GM12878 (cell line): ENCODE measurements around the gene HS3ST5. TPM values are rescaled to one million over a fixed set of nuclear protein-coding genes. Genes with fewer than 3 reads are reported as not detected.

Experiments
- ATAC-seq: fragments of 200-7000 bp; cut with Tn5 transposase; 3 replicates; pipeline ENCODE4 v1.9.1; 2020; ENCODE audit warnings: mild to moderate bottlenecking, moderate library complexity
- BruUV-seq: library from RNA; stranded (reverse); fragments of 400-500 nt; replicated peaks from 2 replicates; lab custom pipeline; 2021; lab: Mats Ljungman, UMichigan
- CTCF ChIA-PET: fragments of 300-600 bp; sonication (Branson Sonifier 250); formaldehyde crosslinking; extraction: SDS; loops from one replicate; lab custom pipeline; 2021; ENCODE audit warnings: inconsistent platforms; lab: Yijun Ruan, JAX
- POLR2A ChIA-PET: fragments of 350-600 bp; formaldehyde crosslinking; extraction: SDS; loops from one replicate; lab custom pipeline; 2021; ENCODE audit warnings: inconsistent platforms; lab: Charles Lee
- RAD21 ChIA-PET: fragments of 300-600 bp; sonication (Branson Sonifier 250); formaldehyde crosslinking; loops from one replicate; lab custom pipeline; 2023; ENCODE audit warnings: antibody characterized with exemption; ENCODE audit not compliant: unreplicated experiment; lab: Charles Lee
- SMC1A ChIA-PET: fragments of 300-600 bp; sonication (Branson Sonifier 250); formaldehyde crosslinking; loops from one replicate; lab custom pipeline; 2023; ENCODE audit not compliant: unreplicated experiment, uncharacterized antibody; lab: Charles Lee
- DNase-seq: peaks from one replicate; pipeline ENCODE4 v3.0.0-alpha.2; 2011; ENCODE audit warnings: low read depth, low spot score
- FAIRE-seq: peaks from 3 replicates; lab custom pipeline; 2011; peaks lifted over from hg19 to GRCh38; lab: Jason Lieb, UNC
- H2AFZ ChIP-seq: 2 replicates; pipeline ENCODE4 v1.6.0; 2011; ENCODE audit warnings: low read depth, low read length, control low read depth; ENCODE audit not compliant: control insufficient read depth
- H3K27ac ChIP-seq: 2 replicates; pipeline ENCODE4 v1.5.1; 2011; ENCODE audit warnings: control low read depth; ENCODE audit not compliant: control insufficient read depth, insufficient read depth
- H3K27me3 ChIP-seq, 2 experiments: replicated peaks in 1 of 2; 2 replicates each; pipeline versions ENCODE4 v1.6.0 to v1.6.1; 2011; ENCODE audit warnings: low read length in 1 of 2; ENCODE audit not compliant: control insufficient read depth in 2 of 2, insufficient read depth in 2 of 2
- H3K36me3 ChIP-seq, 2 experiments: 2 replicates each; pipeline ENCODE4 v1.5.1; 2011; ENCODE audit warnings: low read length in 1 of 2; ENCODE audit not compliant: control insufficient read depth in 2 of 2, insufficient read depth in 2 of 2
- H3K4me1 ChIP-seq: 2 replicates; pipeline ENCODE4 v1.6.1; 2011; ENCODE audit warnings: mild to moderate bottlenecking, low read length, moderate library complexity, mixed read lengths; ENCODE audit not compliant: control insufficient read depth, insufficient read depth
- H3K4me2 ChIP-seq: 2 replicates; pipeline ENCODE4 v1.6.0; 2011; ENCODE audit warnings: control low read depth; ENCODE audit not compliant: control insufficient read depth, insufficient read depth
- H3K4me3 ChIP-seq: fragments of 200-600 bp; sonication (generic); 2 replicates; pipeline ENCODE4 v1.5.1; 2016
- H3K79me2 ChIP-seq: 2 replicates; pipeline ENCODE4 v1.6.0; 2011; ENCODE audit warnings: low read length; ENCODE audit not compliant: control insufficient read depth, insufficient read depth
- H3K9ac ChIP-seq: 2 replicates; pipeline ENCODE4 v1.8.0; 2011; ENCODE audit warnings: low read length, control low read depth, mixed read lengths; ENCODE audit not compliant: control insufficient read depth, insufficient read depth
- H3K9me3 ChIP-seq: replicated peaks from 3 replicates; pipeline ENCODE4 v1.5.1; 2011; ENCODE audit warnings: mild to moderate bottlenecking, low read length; ENCODE audit not compliant: control insufficient read depth, insufficient read depth
- H4K20me1 ChIP-seq: 2 replicates; pipeline ENCODE4 v1.6.0; 2011; ENCODE audit not compliant: control insufficient read depth, insufficient read depth
- NBN ChIP-seq: fragments of 450-650 bp; IDR thresholded peaks from 2 replicates; pipeline ENCODE4 v1.6.1; 2016
- NFXL1 ChIP-seq: fragments of 450-650 bp; IDR thresholded peaks from 2 replicates; pipeline ENCODE4 v1.6.1; 2017; ENCODE audit warnings: antibody characterized with exemption, mild to moderate bottlenecking, borderline replicate concordance
- RUNX3 ChIP-seq: IDR thresholded peaks from 2 replicates; pipeline ENCODE4 v1.6.1; 2012; ENCODE audit warnings: low read length, inconsistent platforms
- TCF7 ChIP-seq: IDR thresholded peaks from 2 replicates; pipeline ENCODE4 v1.6.1; 2014; ENCODE audit warnings: antibody characterized with exemption, borderline replicate concordance
- WGBS: methylation state at CpG from one replicate; pipeline ENCODE4 v1.1.6; 2016; ENCODE audit warnings: low lambda C conversion rate; ENCODE audit not compliant: insufficient replicate concordance, insufficient coverage; ENCODE audit errors: missing lambda C conversion rate; 5-methylcytosine and 5-hydroxymethylcytosine counted together
- in situ Hi-C: fragments of 300-500 bp; cut with MboI; formaldehyde crosslinking; loops from 9 replicates; pipeline ENCODE4 v1.14.3; 2018; ENCODE audit warnings: mixed read lengths
- intact Hi-C: fragments of 100-400 bp; cut with micrococcal nuclease; formaldehyde crosslinking; loops from one replicate; pipeline ENCODE4 v1.14.2; 2022; ENCODE audit not compliant: unreplicated experiment
- polyA plus RNA-seq, 11 experiments: library from polyadenylated mRNA; depleted of rRNA in 4 of 11; unstranded in 6 of 11; stranded (reverse) in 5 of 11; fragments of >200 nt; fragmentation: Nextera tagmentation in 4 of 11; fragmentation: Illumina TruSeq in 1 of 11; extraction: Ambion mirVana in 4 of 11; extraction: Trizol in 1 of 11; gene quantifications; 1 replicate in 1 of 11; 2 replicates in 10 of 11; pipeline versions ENCODE4 v1.2.1 to v1.2.3, GENCODE V29; 2011 to 2016; ENCODE audit warnings: inconsistent platforms in 2 of 11, missing spikeins in 2 of 11, low read depth in 1 of 11
- small RNA-seq: library from RNA; depleted of rRNA; stranded (forward); fragments of <200 nt; gene quantifications from one replicate; pipeline ENCODE3, GENCODE V24; 2014
- total RNA-seq, 4 experiments: library from RNA; depleted of rRNA in 3 of 4; stranded (reverse); fragments of >200 nt in 3 of 4; fragmentation: Illumina TruSeq in 1 of 4; extraction: Trizol in 1 of 4; gene quantifications; 2 replicates each; pipeline versions ENCODE4 v1.2.1 to v1.2.3, GENCODE V29; 2013 to 2021

HS3ST5 gene
- total and polyA plus RNA-seq, 10 of the 15 experiments (the other 5 are each of a cell fraction or from before 2014, with no cell fraction given): 0.04 TPM; not detected in 9

DNA sequence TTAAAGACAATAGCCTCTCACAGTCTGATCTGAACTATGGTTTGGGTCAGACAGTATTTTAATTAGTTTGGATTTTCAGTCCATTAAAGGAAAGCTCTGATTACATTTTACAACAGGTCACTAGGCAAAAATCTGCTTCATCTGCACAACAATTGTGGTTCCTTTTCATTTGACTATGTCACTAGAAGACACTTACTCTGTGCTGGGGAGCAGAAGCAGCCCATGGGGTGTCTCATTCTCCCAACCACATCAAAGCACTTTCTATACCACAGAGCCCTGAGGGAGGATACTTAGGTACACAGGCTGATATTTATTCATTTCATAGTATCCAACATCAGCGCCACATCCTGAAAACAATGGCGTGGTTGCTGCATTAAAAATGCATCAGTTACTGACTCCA, 335.3 kb downstream of the HS3ST5 start:
- DNase-seq (peak; percentile 17), ATAC-seq (peak; percentile 67), FAIRE-seq (no peak)
- H3K27ac ChIP-seq: no peak overlapping the region
- no peaks in the 10 kb centered on the region for H3K4me1 ChIP-seq
- 3% methylated on average over 2 of the region's 2 CpGs for WGBS
- POLR2A ChIA-PET: no interaction called here
- no peaks in the 10 kb centered on the region for H3K36me3 ChIP-seq
- intact Hi-C loops: no loop called here
- no peak for TF ChIP-seq NBN
- TF ChIP-seq RUNX3: peak; percentile 84
- peak; percentile 89 for TF ChIP-seq TCF7
- no peak for TF ChIP-seq NFXL1
- RAD21 ChIA-PET: no interaction called here
- no peak overlapping the region for H2AFZ ChIP-seq
- CTCF ChIA-PET: interaction anchor here (0.7 kb wide), 1 partner anchor 338 kb away, joined by 3 read pairs; no protein-coding TSS in a partner anchor
- H3K4me2 ChIP-seq: no peak overlapping the region
- H3K9me3 ChIP-seq: no peaks in the 10 kb centered on the region
- H3K27me3 ChIP-seq: no peaks in the 10 kb centered on the region; a peak in 1 of 4 replicates
- no peak overlapping the region for H3K4me3 ChIP-seq
- BruUV-seq: no TSS peak
- no peak overlapping the region for H3K9ac ChIP-seq
- in situ Hi-C loops: no loop called here
- no peaks in the 10 kb centered on the region for H3K79me2 ChIP-seq
- no peaks in the 10 kb centered on the region for H4K20me1 ChIP-seq
- SMC1A ChIA-PET: no interaction called here

Small RNA genes lying within 50 kb of the gene (small RNA-seq; reads per million reads assigned to genes)
- not detected for gene RNA5SP213
